RWPE2 (cell line): ENCODE data around the gene RABL6.

Experiments
- ATAC-seq: fragments of 200-7000 bp; cut with Tn5 transposase; 3 replicates; pipeline ENCODE4 v1.9.1; 2021; ENCODE audit warnings: low read depth
- DNase-seq: peaks from one replicate; pipeline ENCODE4 v3.0.0-alpha.2; 2020; ENCODE audit warnings: low spot score
- H3K27ac ChIP-seq: fragments of 450-650 bp; 2 replicates; pipeline ENCODE4 v1.5.1; 2017; ENCODE audit warnings: mild to moderate bottlenecking; ENCODE audit not compliant: poor library complexity, severe bottlenecking
- H3K27me3 ChIP-seq: fragments of 250-450 bp; sonication (Bioruptor Pico); 2 replicates; pipeline ENCODE4 v1.5.1; 2021; ENCODE audit warnings: mild to moderate bottlenecking, moderate library complexity; ENCODE audit not compliant: insufficient read depth, poor library complexity, severe bottlenecking
- H3K36me3 ChIP-seq: fragments of 250-450 bp; sonication (Bioruptor Pico); 2 replicates; pipeline ENCODE4 v1.5.1; 2020; ENCODE audit warnings: low read depth, mild to moderate bottlenecking, moderate library complexity
- H3K4me1 ChIP-seq: fragments of 250-450 bp; sonication (Bioruptor Pico); 2 replicates; pipeline ENCODE4 v1.5.1; 2021; ENCODE audit warnings: mild to moderate bottlenecking, moderate library complexity; ENCODE audit not compliant: insufficient read depth, poor library complexity, severe bottlenecking
- H3K4me3 ChIP-seq: fragments of 250-450 bp; sonication (Bioruptor Pico); 2 replicates; pipeline ENCODE4 v1.5.1; 2021; ENCODE audit warnings: mild to moderate bottlenecking, moderate library complexity; ENCODE audit not compliant: severe bottlenecking
- H3K9me3 ChIP-seq: fragments of 250-450 bp; sonication (Bioruptor Pico); 2 replicates; pipeline ENCODE4 v1.5.1; 2021; ENCODE audit warnings: mild to moderate bottlenecking, moderate library complexity; ENCODE audit not compliant: severe bottlenecking
- TF ChIP-seq, protein P1 (sequence below): fragments of 450-650 bp; IDR thresholded peaks from one replicate; pipeline ENCODE4 v1.5.1; 2017; ENCODE audit warnings: mild to moderate bottlenecking, moderate library complexity; ENCODE audit not compliant: poor library complexity, severe bottlenecking

The RABL6 gene

DNA sequence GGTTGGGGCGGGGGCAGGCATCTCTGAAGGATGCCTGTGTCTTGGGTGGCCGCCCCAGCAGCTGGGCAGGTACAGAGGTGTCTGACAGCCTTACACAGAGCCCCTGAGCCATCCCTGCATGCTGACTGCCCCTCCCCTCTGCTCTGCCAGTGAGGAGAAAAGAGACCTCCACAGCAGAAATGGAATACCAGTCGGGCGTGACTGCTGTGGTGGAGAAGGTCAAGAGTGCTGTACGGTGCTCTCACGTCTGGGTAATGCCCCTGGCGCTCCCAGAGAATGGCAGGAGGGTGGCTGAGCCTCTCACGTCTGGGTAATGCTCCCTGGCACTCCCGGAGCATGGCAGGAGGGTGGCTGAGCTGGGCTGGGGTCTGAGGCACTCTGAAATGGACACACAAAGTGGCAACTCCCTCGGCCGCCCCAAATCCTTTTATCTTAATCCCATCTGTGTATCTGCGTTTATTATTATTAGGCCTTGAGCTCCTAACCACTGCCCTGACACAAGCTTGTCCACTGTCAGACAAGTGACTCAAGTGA lies 2.5 kb upstream of the RABL6 start:
- TF ChIP-seq, protein P1, sequence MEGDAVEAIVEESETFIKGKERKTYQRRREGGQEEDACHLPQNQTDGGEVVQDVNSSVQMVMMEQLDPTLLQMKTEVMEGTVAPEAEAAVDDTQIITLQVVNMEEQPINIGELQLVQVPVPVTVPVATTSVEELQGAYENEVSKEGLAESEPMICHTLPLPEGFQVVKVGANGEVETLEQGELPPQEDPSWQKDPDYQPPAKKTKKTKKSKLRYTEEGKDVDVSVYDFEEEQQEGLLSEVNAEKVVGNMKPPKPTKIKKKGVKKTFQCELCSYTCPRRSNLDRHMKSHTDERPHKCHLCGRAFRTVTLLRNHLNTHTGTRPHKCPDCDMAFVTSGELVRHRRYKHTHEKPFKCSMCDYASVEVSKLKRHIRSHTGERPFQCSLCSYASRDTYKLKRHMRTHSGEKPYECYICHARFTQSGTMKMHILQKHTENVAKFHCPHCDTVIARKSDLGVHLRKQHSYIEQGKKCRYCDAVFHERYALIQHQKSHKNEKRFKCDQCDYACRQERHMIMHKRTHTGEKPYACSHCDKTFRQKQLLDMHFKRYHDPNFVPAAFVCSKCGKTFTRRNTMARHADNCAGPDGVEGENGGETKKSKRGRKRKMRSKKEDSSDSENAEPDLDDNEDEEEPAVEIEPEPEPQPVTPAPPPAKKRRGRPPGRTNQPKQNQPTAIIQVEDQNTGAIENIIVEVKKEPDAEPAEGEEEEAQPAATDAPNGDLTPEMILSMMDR, result no peak
- no peak overlapping the region for H3K27ac ChIP-seq
- DNase-seq, result no peak
- no peak overlapping the region for H3K4me3 ChIP-seq
- no peaks in the 10 kb centered on the region for H3K27me3 ChIP-seq
- no peak for ATAC-seq
- peaks cover 22% of the 10 kb centered on the region for H3K4me1 ChIP-seq
- no peaks in the 10 kb centered on the region for H3K9me3 ChIP-seq
- H3K36me3 ChIP-seq, result peaks cover 13% of the 10 kb centered on the region

GRCh38 chr9:136806067-136806466 lies 1.7 kb upstream of the RABL6 start:
- no peak for DNase-seq
- Histone ChIP-seq H3K27ac (no peak overlapping the region), H3K4me1 (peaks cover 16% of the 10 kb centered on the region)

DNA sequence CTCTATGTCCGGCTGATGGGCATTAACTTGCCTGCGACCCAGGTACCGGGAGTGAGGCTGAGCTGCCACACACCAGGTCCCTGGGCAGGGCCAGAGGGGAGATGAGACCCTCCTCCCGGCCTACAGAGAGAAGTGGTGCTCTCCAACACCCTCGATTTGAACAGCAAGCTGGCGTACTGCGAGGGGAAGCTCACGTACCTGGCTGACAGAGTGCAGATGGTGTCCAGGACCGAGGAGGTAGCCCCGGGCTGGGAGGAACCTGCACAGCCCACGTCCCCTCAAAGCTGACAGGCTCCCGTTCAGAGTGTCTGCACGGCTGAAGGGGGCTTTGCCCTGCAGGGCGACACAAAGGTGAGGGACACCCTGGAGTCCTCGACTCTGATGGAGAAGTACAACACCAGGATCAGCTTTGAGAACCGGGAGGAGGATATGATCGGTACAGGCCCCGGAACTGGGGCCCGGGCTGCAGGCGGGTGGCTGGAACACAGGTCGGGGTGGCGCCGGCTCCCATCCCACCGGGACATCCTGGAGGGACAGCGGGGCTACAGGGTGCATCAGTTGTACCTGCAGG lies 1.0 kb upstream of the RABL6 start:
- no peak for DNase-seq
- ATAC-seq, result peak; percentile 11
- H3K27ac ChIP-seq, result peak overlapping the region; percentile 67
- no peaks in the 10 kb centered on the region for H3K27me3 ChIP-seq
- TF ChIP-seq, protein P1, result no peak
- H3K9me3 ChIP-seq, result no peaks in the 10 kb centered on the region
- H3K4me3 ChIP-seq, result peak overlapping the region; percentile 100
- peaks cover 26% of the 10 kb centered on the region for H3K36me3 ChIP-seq
- H3K4me1 ChIP-seq, result peaks cover 14% of the 10 kb centered on the region

More at GRCh38 chr9:136806067-136806466, 1.7 kb upstream of the RABL6 start:
- H3K27me3 ChIP-seq, result no peaks in the 10 kb centered on the region
- TF ChIP-seq, protein P1, result no peak
- H3K4me3 ChIP-seq, result no peak overlapping the region
- H3K36me3 ChIP-seq, result peaks cover 21% of the 10 kb centered on the region
- no peak for ATAC-seq
- H3K9me3 ChIP-seq, result no peaks in the 10 kb centered on the region

- DNase-seq (peak; percentile 63), ATAC-seq (peak; percentile 6; the same call in 2 of the 3 replicates)
- TF ChIP-seq, protein P1, result no peak
- Histone ChIP-seq H3K27me3 (no peaks in the 10 kb centered on the region), H3K4me3 (peak overlapping the region; percentile 100), H3K4me1 (peaks cover 14% of the 10 kb centered on the region), H3K27ac (peak overlapping the region; percentile 67), H3K36me3 (peaks cover 41% of the 10 kb centered on the region), H3K9me3 (no peaks in the 10 kb centered on the region)
Observed at GRCh38 chr9:136808075-136808805, 492 bp downstream of the RABL6 start.
